Measurements from ENCODE around the gene FAM169A. TPM values are rescaled to one million over a fixed set of nuclear protein-coding genes. Genes with fewer than 3 reads are reported as not detected.

Gene FAM169A
- total RNA-seq, 1 donor from 2014 or later, result 5.9 TPM

GRCh38 chr5:74838262-74838661 lies 27.9 kb downstream of the FAM169A start:
- no peak overlapping the region for H3K27ac Mint-ChIP-seq (ENCODE audit: unreplicated experiment)
- peaks cover 3% of the 10 kb centered on the region for H3K36me3 Mint-ChIP-seq (ENCODE audit: low read depth)
- no peaks in the 10 kb centered on the region for H3K9me3 Mint-ChIP-seq (ENCODE audit: low read depth)
- no peak overlapping the region for H3K4me3 Mint-ChIP-seq (ENCODE audit: unreplicated experiment)
- DNase-seq (ENCODE audit: low spot score), result no peak
- H3K4me1 Mint-ChIP-seq (ENCODE audit: low read depth), result peaks cover 3% of the 10 kb centered on the region
- H3K27me3 Mint-ChIP-seq (ENCODE audit: low read depth), result no peaks in the 10 kb centered on the region
- TF ChIP-seq CTCF (IDR thresholded peaks at IDR 0.05), result no peak

GRCh38 chr5:74837115-74837514 lies 29.1 kb downstream of the FAM169A start:
- Mint-ChIP-seq H3K9me3 (ENCODE audit: low read depth) (no peaks in the 10 kb centered on the region), H3K4me3 (ENCODE audit: unreplicated experiment) (no peak overlapping the region), H3K4me1 (ENCODE audit: low read depth) (peaks cover 3% of the 10 kb centered on the region), H3K27ac (ENCODE audit: unreplicated experiment) (no peak overlapping the region), H3K27me3 (ENCODE audit: low read depth) (no peaks in the 10 kb centered on the region), H3K36me3 (ENCODE audit: low read depth) (peaks cover 3% of the 10 kb centered on the region)
- TF ChIP-seq CTCF (IDR thresholded peaks at IDR 0.05), result no peak
- no peak for DNase-seq (ENCODE audit: low spot score)

DNA sequence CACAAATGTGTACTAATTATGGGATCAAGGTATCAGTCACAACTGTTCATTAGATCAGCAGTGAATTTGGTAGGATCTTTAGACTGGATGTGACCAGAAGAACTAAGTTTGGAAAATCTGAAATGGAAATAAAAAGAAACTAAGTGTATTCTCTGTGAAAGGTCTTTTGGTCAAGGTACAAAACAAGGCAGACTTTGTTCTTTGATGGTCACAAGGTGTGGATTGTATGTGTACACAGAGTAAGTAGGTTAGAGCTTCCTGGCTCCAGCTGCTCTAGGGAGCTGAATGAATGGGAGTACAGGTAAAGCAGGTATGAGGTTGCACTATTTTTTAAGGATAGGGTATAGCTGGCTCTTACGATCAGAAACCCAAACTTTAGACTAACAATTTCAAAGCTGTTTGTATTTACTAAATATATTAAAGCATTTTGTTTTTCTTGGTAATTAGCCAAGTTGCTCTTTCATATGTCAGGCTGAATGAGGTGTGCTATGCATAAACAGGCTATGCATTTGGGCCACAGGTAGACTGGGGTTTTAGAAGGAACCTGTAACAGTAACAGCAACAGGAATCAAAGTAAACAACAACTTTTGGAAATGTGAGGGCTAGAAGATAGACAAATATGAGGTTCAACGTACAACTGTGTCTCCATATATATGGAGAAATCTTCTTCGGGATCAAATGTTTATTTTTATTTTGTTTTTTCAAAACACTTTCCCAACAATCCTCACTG lies 32.5 kb downstream of the FAM169A start:
- no peak overlapping the region for H3K27ac Mint-ChIP-seq (ENCODE audit: unreplicated experiment)
- peaks cover 3% of the 10 kb centered on the region for H3K4me1 Mint-ChIP-seq (ENCODE audit: low read depth)
- H3K9me3 Mint-ChIP-seq (ENCODE audit: low read depth), result no peaks in the 10 kb centered on the region
- H3K36me3 Mint-ChIP-seq (ENCODE audit: low read depth), result peaks cover 3% of the 10 kb centered on the region
- DNase-seq (ENCODE audit: low spot score), result no peak
- no peak for TF ChIP-seq CTCF (IDR thresholded peaks at IDR 0.05)
- no peak overlapping the region for H3K4me3 Mint-ChIP-seq (ENCODE audit: unreplicated experiment)
- no peaks in the 10 kb centered on the region for H3K27me3 Mint-ChIP-seq (ENCODE audit: low read depth)

GRCh38 chr5:74829413-74829812 lies 36.8 kb downstream of the FAM169A start:
- H3K4me1 Mint-ChIP-seq (ENCODE audit: low read depth), result peaks cover 2% of the 10 kb centered on the region
- H3K27ac Mint-ChIP-seq (ENCODE audit: unreplicated experiment), result no peak overlapping the region
- H3K27me3 Mint-ChIP-seq (ENCODE audit: low read depth), result no peaks in the 10 kb centered on the region
- H3K36me3 Mint-ChIP-seq (ENCODE audit: low read depth), result no peaks in the 10 kb centered on the region
- no peak overlapping the region for H3K4me3 Mint-ChIP-seq (ENCODE audit: unreplicated experiment)
- no peak for DNase-seq (ENCODE audit: low spot score)
- no peaks in the 10 kb centered on the region for H3K9me3 Mint-ChIP-seq (ENCODE audit: low read depth)
- no peak for TF ChIP-seq CTCF (IDR thresholded peaks at IDR 0.05)

DNA sequence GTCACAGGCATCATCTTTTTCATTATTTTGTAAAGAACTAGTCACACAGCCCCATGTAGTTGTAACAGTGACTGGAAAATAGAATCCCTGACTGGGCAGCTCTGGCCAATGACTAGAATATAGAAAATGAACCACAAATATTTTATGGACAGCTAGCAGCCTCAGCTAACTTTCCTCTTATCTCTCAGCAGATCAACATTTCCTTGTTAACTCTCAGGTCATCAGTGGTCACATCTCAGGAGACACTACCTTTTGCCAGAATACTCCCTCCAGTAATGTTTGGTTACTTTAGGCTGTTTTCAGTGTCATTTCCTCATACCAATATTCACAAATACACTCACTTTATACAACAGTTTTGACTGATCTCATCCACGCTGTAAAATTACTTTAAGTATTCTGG lies 43.9 kb downstream of the FAM169A start:
- no peak for TF ChIP-seq CTCF (IDR thresholded peaks at IDR 0.05)
- Mint-ChIP-seq H3K27ac (ENCODE audit: unreplicated experiment) (no peak overlapping the region), H3K4me1 (ENCODE audit: low read depth) (no peaks in the 10 kb centered on the region), H3K9me3 (ENCODE audit: low read depth) (no peaks in the 10 kb centered on the region), H3K27me3 (ENCODE audit: low read depth) (no peaks in the 10 kb centered on the region), H3K4me3 (ENCODE audit: unreplicated experiment) (no peak overlapping the region), H3K36me3 (ENCODE audit: low read depth) (no peaks in the 10 kb centered on the region)
- DNase-seq (ENCODE audit: low spot score), result no peak

Measured in chondrocyte (in vitro differentiated cells).